Activated CD4-positive, CD25-positive, alpha-beta regulatory T cell (primary cell): Measurements from ENCODE around the gene ATPAF2.

Experiments
- DNase-seq, 4 experiments: peaks; one replicate each; lab custom pipeline; 2025; lab: John Stamatoyannopoulos, UW

Gene ATPAF2

DNA sequence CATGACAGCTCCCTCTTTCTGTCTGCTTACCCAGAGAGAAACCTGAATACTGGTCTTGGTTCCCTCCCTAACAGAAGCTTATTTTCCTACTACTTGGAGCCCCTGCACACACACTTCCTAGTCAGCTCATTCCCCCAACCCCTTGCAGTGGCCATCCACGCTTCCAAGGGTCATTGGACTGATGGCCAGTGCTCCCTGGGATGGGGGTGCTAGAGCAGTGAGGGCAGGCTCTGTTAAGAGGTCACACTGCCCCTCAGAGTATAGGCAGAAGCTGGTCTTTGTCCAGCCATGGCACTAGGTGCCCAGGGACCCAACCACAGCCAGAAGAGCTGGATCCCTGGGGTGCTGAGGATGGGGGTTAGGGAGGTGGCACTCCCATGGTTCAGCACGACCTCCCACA is 53.8 kb downstream of the ATPAF2 start:
- DNase-seq: no peak

DNA sequence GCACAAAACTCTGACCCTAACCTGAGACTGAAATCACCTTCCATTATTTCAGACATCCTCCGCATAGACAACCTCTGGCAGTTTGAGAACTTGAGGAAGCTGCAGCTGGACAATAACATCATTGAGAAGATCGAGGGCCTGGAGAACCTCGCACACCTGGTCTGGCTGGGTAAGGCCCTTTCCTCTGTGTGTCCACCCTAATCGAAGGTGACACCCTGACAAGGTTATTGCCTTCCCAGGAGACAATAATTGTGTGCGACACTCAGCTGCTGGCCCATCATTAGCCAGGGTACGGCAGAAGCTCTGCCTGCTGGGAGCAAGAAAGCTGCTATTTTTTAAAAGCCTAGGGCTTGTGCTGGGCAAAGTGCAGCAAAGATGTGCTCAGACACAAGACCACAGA is 55.2 kb downstream of the ATPAF2 start:
- DNase-seq: no peak

DNA sequence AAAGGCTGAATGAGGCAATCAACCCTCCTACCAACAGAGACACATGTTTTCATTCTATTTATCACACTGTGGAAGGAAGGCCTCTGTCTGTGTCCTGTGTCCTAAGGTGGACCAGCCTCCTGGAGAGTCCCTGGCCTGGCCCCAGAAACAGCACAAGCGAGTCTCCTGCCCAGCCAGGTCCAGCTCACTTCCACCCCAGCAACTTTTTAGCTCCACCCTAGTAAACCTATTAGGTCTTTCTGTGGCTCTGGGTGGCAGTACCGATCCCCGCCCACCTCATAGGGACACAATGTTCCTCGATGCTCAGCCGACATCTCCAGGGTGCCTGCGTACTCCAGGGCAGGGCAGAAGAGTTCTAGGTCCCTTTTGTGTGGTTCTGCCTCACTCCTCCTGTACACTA is 55.6 kb downstream of the ATPAF2 start:
- DNase-seq: no peak

DNA sequence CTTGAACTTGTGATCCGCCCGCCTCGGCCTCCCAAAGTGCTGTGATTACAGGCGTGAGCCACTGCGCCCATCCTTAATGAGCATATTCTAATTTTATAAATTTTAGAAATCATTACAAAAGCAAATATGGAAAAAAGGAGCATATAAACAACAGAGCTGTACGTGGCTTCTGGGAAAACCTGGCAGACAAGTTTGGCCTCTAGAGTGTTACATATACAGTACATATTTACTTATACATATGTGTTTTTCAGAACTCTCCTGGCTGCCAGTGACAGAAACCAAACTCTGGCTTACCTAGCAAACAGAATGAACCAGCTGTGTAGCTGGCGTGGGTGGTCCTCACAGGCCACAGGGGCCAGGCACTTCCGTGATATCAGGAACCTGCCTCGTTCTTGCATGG is 56.2 kb downstream of the ATPAF2 start:
- no peak for DNase-seq

DNA sequence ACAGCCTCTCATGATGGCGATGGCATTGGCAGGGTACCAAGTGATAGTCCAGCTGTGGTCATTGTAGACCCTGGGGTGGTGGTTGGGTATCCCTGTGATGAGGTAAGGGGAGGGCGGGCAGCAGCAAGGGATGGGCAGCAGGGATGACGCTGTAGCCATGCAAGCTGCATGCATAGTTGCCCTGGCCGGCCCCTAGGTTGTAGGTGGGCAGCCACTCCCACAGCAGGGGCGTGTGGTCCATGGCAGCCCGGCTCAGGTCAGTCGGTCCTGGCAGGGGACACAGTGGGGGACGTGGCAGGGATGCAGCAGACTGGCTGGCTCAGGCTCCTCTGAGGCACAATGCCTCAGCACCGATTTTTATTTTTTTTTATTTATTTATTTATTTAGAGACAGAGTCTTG is 57.6 kb downstream of the ATPAF2 start:
- DNase-seq: no peak

DNA sequence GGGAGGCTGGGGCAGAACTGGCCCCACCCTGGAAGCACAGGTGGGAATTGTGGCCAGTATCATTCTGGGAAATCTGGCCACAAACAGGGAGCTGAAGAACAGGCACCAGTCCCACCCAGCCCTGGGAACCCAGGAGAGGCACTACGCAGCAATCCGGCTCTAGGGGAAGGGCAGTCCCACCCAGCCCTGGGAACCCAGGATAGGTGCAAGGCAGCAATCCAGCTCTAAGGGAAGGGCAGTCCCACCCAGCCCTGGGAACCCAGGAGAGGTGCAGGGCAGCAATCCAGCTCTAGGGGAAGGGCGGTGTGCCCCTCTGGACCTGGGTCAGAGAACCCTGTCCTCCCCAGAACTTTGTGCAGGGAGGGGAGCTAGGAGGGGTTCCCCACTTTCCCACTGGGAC is 59.2 kb downstream of the ATPAF2 start:
- no peak for DNase-seq

DNA sequence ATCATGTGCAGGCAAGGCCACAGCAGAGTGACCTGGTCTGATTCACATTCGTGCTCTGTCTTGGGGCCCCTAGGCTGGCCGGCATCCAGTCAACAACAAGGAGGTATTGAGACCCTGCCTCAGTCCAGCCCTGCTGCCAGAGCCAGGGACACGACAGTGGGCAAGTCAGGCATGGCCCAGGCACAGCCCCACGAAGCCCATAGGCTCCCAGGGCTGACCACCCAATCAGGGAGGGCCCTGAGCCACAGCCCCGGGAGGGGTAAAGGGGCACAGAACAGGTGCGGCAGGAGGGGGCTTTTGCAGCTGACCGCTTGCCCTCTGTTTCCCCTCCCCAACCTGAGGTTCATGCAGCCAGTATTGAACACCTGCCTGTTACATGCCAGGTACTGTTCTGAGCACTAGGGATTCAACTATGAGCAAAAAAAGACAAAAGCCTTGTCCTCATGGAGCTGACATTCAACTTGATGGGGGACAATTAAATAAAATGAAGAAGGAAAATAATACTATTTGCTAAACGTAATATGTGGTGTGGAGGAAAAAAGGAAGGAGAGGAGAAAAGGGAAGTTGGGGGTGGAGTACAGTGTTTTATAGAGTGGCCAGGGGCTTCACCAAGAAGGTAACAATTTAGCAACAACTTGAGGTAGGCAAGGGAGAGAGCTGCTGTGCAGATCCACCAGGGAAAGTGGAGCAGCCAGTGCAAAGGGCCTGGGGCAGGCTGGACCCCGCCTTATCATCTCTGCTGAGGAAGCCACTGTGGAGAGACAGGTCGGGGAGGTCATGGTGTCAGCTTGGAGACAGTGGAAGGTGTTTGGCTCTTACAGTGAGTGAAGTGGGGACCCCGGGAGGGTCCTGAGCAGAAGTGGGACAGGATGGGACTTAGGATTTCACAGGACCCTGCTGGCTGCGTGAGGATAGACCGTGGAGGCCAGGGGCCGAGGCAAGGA is 60.2 kb downstream of the ATPAF2 start:
- no peak for DNase-seq

DNA sequence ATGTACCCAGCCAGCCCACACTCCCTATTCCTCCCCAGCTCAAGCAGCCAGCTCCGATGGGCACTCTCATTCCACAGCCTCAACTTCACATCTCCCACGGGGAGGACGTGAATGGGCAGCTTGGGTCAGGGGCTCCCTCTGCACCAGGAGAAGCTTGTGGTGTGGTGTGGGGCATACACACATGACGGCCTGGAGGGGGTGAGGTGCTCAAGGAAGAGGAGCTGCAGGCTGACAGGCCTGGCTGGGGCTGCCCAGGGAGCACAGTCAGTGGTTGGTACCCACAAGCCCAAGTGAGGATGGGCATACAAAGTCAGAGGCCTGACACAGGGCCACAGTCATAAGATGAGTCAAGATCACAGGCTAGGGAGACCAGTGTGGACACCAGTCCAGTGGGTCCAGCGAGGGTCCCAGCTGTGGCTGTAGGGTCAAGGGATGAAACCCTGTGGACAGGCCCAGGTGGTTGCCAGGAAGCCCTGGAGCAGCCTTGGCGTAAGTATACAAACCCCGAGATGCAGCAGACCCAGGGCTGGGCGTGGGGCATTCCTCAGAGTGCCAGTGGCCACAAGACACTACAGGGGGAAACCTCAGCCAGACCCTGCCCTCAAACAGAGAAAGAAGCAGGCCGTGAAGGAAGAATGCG is 61.9 kb downstream of the ATPAF2 start:
- no peak for DNase-seq

DNA sequence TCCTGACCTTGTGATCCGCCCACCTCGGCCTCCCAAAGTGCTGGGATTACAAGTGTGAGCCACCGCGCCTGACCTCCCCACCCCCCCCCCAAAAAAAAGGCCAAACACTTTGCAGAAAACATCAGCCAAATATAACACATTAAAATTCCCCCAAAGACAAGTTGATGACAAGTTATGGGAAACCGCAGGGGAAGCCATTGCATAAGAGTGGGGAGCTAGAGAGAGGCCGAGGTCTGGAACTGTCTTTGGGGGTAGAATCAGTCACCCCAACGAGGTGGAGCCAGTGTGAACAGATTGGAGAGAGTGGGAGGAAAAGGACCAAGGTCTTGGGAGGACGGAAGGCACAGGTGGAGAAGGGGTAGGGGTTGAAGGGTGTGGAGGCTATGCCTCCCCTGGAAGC is 63.5 kb downstream of the ATPAF2 start:
- no peak for DNase-seq

DNA sequence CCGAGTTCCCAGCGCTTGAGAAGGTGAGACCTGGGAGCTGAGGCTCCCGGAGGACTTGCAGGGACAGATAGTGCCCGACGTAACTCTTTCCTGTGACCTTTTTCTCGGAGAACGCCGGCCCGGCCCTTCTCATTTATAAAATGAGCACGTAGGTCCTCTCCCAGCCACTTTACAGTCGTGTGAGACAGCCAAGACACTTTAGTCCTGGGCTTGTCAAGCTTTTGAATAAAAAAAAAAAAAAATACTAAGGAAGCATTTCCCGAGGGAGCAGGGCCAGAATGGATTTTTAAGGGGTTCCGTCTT is 66.1 kb downstream of the ATPAF2 start:
- no peak for DNase-seq

DNA sequence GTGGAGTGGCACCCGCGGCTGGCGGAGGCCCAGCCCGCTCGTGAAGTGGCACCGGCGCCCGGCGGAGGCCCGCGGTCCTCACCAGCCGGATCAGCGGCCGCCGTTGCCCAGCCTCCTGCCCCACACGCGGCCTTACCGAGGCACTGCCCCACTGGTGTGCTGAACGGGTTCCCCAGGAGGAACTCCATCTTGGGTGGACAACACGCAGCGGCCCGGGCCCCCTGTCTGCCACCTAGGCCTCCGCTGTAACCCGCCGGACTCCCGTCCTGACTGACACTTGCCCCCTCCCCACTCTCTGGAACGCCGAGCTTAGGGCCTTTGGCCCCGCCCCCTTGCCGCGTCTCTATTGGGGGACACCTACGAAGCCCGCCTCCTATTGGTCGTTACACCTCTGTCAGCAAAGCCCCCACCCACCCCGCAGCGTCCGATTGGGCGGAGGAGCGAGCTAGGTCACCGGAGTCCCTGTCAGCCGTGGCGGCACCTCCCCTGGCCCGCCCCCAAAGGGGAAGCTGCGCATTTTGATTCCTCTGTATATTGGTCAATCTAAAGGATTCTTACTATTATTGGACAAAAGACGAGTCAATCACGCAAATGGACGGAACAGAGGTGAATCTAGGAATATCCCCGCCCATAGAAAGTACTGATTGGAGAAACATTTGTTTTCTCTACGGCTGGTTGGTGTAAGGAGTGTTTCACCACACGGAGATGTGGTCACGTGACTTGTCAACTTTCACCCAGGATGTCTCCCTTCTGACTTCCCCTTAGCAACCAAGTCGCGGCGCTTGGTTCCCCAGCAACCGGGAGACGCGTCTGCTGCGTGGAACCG is 66.6 kb downstream of the ATPAF2 start, which contains the start of the genes DRC3 and TOM1L2:
Gene DRC3, plus strand, starts transcription at position 737 of the 826 bp plus-strand sequence. CDS start 4,737 bp downstream, outside the sequence.
Gene TOM1L2, minus strand, starts transcription at position 275 of the 826 bp plus-strand sequence. Its CDS starts 87 bp downstream, at position 188.
- peak; percentile 98 to 99 (median 99) for DNase-seq

DNA sequence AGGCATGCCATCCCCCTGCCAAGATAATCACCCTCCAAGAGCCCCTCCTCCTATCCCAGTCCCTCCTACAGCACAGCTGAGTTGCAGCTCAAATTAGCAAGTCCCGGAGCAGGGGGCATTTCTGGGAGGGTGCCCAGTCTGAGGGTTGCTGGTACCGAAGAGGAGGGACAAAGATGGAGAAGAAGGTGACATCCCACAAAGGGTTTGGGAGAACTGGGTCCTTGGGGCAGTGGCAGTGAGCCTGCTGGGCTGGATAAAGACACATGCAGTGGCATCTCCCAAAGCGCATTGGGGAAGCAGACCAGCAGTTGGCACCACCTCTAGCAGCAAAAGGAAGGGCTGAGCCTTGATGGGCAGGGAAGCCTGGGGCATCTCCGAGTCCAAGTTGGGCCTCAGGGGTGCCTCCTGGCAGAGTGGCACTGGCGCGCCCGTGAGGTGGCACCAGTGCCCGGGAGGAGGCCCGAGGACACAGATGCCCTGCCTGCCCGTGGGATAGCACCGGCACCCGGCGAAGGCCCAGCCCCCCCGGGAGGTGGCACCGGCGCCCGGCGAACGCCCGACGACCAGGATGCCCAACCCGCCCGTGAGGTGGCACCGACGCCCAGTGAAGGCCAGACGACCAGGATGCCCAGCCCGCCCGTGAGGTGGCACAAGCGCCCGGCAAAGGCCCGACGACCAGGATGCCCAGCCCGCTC is 67.4 kb downstream of the ATPAF2 start:
- peak in 2 of 4 experiments; percentile 34 to 39 for DNase-seq

DNA sequence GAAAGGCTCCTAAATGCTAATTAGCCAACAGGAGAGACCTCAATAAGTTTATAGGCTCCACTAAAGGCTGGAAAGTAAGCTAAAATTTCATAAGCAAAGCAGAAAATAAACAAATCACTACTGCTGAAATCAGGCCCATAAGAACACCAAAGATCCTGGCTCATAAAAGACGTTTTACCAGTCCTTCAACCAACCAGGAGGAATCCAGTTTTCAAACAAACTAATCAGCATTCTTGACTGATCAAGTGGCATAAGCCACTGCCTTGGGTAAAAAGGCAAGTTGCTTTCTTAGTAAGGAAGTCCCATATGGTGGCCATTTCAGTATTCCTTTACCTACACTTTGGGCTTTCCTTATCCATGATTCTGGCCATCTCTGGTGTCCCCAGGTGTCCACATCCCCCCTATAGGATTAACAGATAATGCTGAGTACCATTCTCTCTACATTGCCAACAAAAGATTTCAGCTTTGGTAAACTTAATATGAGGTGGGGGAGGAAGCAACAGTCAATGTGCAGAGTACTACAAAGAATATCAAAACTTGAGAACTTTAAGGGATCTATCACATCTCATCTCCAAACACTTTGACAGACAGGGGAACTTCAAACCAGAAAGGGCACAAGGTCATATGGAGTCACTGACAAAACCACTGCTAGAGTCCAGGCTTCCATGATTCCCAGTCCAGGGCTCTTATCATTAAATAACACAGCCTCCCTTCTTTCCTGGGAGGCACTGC is 68.1 kb downstream of the ATPAF2 start:
- no peak for DNase-seq
